ENCODE data around the gene SGK2. TPM values are rescaled to one million over a fixed set of nuclear protein-coding genes. Genes with fewer than 3 reads are reported as not detected.
"Not testable (repeated sequence)": the region's sequence is repeated elsewhere in the genome, so short reads cannot be mapped to it uniquely, and the experiment has no call there.

Gene SGK2
- total RNA-seq, 1 experiment from 2014 or later: 0.06 TPM

- no peak for DNase-seq (ENCODE audit: low read depth)
These were observed 44.3 kb downstream of the SGK2 start for GRCh38 chr20:43603124-43603523.

DNA sequence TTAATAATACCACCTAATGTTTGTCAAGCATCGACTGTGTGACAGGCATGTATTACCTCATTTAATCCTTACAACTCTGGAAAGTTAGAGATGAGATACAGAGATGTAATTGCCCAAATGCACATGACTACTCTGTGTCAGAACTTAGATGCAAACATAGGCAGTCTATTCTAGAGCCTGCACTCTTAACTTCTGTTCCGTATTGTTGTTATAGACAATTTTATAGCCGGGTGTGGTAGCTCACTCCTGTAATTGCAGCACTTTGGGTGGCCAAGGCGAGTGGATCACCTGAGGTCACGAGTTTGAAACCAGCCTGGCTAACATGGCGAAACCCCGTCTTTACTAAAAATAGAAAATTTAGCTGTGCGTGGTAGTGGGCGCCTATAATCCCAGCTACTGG lies 46.9 kb downstream of the SGK2 start:
- no peak for DNase-seq (ENCODE audit: low read depth)

DNA sequence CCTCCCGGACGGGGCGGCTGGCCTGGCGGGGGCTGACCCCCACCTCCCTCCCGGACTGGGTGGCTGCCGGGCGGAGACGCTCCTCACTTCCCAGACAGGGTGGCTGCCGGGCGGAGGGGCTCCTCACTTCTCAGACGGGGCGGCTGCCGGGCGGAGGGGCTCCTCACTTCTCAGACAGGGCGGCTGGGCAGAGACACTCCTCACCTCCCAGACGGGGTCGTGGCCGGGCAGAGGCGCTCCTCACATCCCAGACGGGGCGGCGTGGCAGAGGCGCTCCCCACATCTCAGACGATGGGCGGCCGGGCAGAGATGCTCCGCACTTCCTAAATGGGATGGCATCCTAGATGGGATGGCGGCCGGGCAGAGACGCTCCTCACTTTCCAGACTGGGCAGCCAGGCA lies 48.5 kb downstream of the SGK2 start:
- not testable (repeated sequence) for DNase-seq (ENCODE audit: low read depth)

DNA sequence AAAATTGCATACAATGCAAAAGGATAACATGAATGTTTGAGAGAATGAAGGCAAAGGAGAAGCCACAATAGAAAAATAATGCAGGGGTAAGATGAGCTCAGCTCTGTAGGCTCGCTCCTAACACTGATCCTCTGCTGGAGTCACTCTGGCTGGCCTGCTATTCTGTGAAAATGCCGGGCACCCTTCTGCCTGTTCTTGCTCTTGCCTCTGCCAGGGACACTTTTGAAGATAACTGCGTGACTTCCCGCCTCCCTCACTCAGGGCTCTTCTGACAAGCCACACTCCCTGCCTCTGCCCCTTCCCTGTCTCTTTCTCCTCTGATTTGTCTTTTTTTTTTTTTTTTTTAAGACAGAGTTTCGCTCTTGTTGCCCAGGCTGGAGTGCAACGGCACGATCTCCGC lies 72.8 kb downstream of the SGK2 start:
- no peak for DNase-seq (ENCODE audit: low read depth)

Other genes with a start within 250 kb of the SGK2 start
- gene SRSF6, start 101.1 kb upstream of the SGK2 start, total RNA-seq (2014; rRNA removed; shearing (Covaris generic)): 38.9 and 39.2 TPM in 2 replicates
- 4.8 and 8.3 TPM in 2 replicates for gene L3MBTL1, start 51.3 kb upstream of the SGK2 start, total RNA-seq (2014; rRNA removed; shearing (Covaris generic))
- gene IFT52, start 31.9 kb downstream of the SGK2 start, total RNA-seq (2014; rRNA removed; shearing (Covaris generic)): 32.3 and 38.2 TPM in 2 replicates
- gene MYBL2, start 108.1 kb downstream of the SGK2 start, total RNA-seq (2014; rRNA removed; shearing (Covaris generic)): 30.0 and 48.8 TPM in 2 replicates
- not detected in 2 replicates for gene GTSF1L, start 168.0 kb downstream of the SGK2 start, total RNA-seq (2014; rRNA removed; shearing (Covaris generic))

All from Daoy (cell line).